Measurements from ENCODE around the gene NME4.

Gene NME4

GRCh38 chr16:363766-364490 lies 33.1 kb upstream of the NME4 start:
- no peak for DNase-seq

- DNase-seq, result no peak
Measured at GRCh38 chr16:364595-365491, 32.2 kb upstream of the NME4 start.

GRCh38 chr16:366476-366875 lies 30.5 kb upstream of the NME4 start:
- no peak for DNase-seq

GRCh38 chr16:367333-367903 lies 29.6 kb upstream of the NME4 start:
- no peak for DNase-seq

GRCh38 chr16:368388-369158 lies 28.4 kb upstream of the NME4 start:
- DNase-seq, result no peak

GRCh38 chr16:369275-369865 lies 27.6 kb upstream of the NME4 start:
- no peak for DNase-seq

GRCh38 chr16:369866-370436 lies 27.0 kb upstream of the NME4 start:
- DNase-seq, result no peak

GRCh38 chr16:370443-370842 lies 26.6 kb upstream of the NME4 start, which contains the start of gene MRPL28:
MRPL28 (minus strand) TSS chr16:370538; CDS start chr16:370218, 320 bp downstream.
- peak; percentile 56 for DNase-seq

- DNase-seq, result no peak
Measured at GRCh38 chr16:370979-371514, 26.0 kb upstream of the NME4 start.

GRCh38 chr16:371515-372301 lies 25.3 kb upstream of the NME4 start:
- no peak for DNase-seq

- DNase-seq, result no peak
Measured at GRCh38 chr16:372302-372983, 24.6 kb upstream of the NME4 start.

GRCh38 chr16:373020-373598 lies 23.9 kb upstream of the NME4 start:
- no peak for DNase-seq

GRCh38 chr16:373848-374615 lies 23.0 kb upstream of the NME4 start:
- no peak for DNase-seq

GRCh38 chr16:374616-374926 lies 22.4 kb upstream of the NME4 start:
- no peak for DNase-seq

- no peak for DNase-seq
Measured at GRCh38 chr16:375212-375611, 21.8 kb upstream of the NME4 start.

GRCh38 chr16:375927-376816 lies 20.8 kb upstream of the NME4 start:
- DNase-seq, result no peak

GRCh38 chr16:376817-377418 lies 20.1 kb upstream of the NME4 start:
- no peak for DNase-seq

- no peak for DNase-seq
Measured at GRCh38 chr16:377419-377951, 19.5 kb upstream of the NME4 start.

Measured in NCI-H1417 treated with DMSO at 0.1 percent for 48 hours (cell line).